Mucosa of descending colon (tissue), 3 donors: Measurements from ENCODE around the gene DLX1. TPM values are rescaled to one million over a fixed set of nuclear protein-coding genes. Genes with fewer than 3 reads are reported as not detected.

Source experiments
- ATAC-seq: fragments of 200-7000 bp; cut with Tn5 transposase; one replicate; pipeline ENCODE4 v1.9.1; 2020; ENCODE audit warnings: mild to moderate bottlenecking, moderate library complexity
- DNase-seq, 3 donors: peaks; one replicate each; pipeline ENCODE4 v3.0.0-alpha.2; 2020
- H3K36me3 ChIP-seq: fragments of 200-600 bp; one replicate; pipeline ENCODE4 v1.8.0; 2021; ENCODE audit warnings: low read depth, mild to moderate bottlenecking
- H3K4me1 ChIP-seq: fragments of 200-600 bp; one replicate; pipeline ENCODE4 v1.8.0; 2021; ENCODE audit warnings: low read depth, mild to moderate bottlenecking
- H3K4me3 ChIP-seq: fragments of 200-600 bp; one replicate; pipeline ENCODE4 v1.8.0; 2021; ENCODE audit warnings: mild to moderate bottlenecking
- H3K9me3 ChIP-seq: fragments of 200-600 bp; one replicate; pipeline ENCODE4 v1.8.0; 2021; ENCODE audit warnings: mild to moderate bottlenecking
- CTCF ChIP-seq: fragments of 200-600 bp; IDR thresholded peaks from one replicate; pipeline ENCODE4 v1.8.0; 2022; ENCODE audit warnings: antibody characterized with exemption, mild to moderate bottlenecking
- intact Hi-C, 2 donors: fragments of 100-400 bp; cut with DNase I in 1 of 2; cut with micrococcal nuclease in 1 of 2; formaldehyde crosslinking; loops; one replicate each; pipeline versions ENCODE4 v1.11.0 to v1.11.1; 2022; cut with DNase I, micrococcal nuclease
- total RNA-seq, 3 donors: library from RNA; stranded (reverse); fragmentation: NEBNext Ultra II Directional in 2 of 3; extraction: Animal tissue kit (Norgen Biotek cat#: 25700) in 2 of 3; gene quantifications; one replicate each; pipeline versions ENCODE4 v1.2.1 to v1.2.4, GENCODE V29; 2021 to 2023
- donor health status: DM: no; HTN: no; CAD: no; lungs with moderate emphysema.
- donor health status: DM: no; HTN: no; CAD: no.
- donor health status: DM: no; HTN: yes; CAD: no.

The DLX1 gene
- total RNA-seq, 3 donors from 2014 or later: 0.14 to 0.79 (median 0.58) TPM

- intact Hi-C loops: no loop called here
- Histone ChIP-seq H3K9me3 (no peaks in the 10 kb centered on the region), H3K36me3 (no peaks in the 10 kb centered on the region), H3K4me3 (no peak overlapping the region), H3K4me1 (peaks cover 25% of the 10 kb centered on the region)
- no peak for ATAC-seq
- no peak for TF ChIP-seq CTCF
- DNase-seq: no peak
Measured at GRCh38 chr2:172093416-172094293, 8.3 kb downstream of the DLX1 start.

- Histone ChIP-seq H3K9me3 (no peaks in the 10 kb centered on the region), H3K4me1 (peaks cover 32% of the 10 kb centered on the region), H3K4me3 (no peak overlapping the region), H3K36me3 (no peaks in the 10 kb centered on the region)
- intact Hi-C loops: no loop called here
- no peak for TF ChIP-seq CTCF
- ATAC-seq (peak; percentile 27), DNase-seq (peak in 1 of 3 donors; percentile 42)
Measured at GRCh38 chr2:172094294-172095145, 9.2 kb downstream of the DLX1 start.

GRCh38 chr2:172095146-172095904, 10.0 kb downstream of the DLX1 start:
- TF ChIP-seq CTCF: no peak
- intact Hi-C loops: no loop called here
- ATAC-seq (peak; percentile 72), DNase-seq (peak; percentile 71 to 72 (median 72))
- no peak overlapping the region for H3K4me3 ChIP-seq
- peaks cover 38% of the 10 kb centered on the region for H3K4me1 ChIP-seq
- H3K9me3 ChIP-seq: no peaks in the 10 kb centered on the region
- no peaks in the 10 kb centered on the region for H3K36me3 ChIP-seq

GRCh38 chr2:172095905-172096625, 10.8 kb downstream of the DLX1 start:
- intact Hi-C loops: no loop called here
- no peak for DNase-seq

More at GRCh38 chr2:172095905-172096625, 10.8 kb downstream of the DLX1 start:
- Histone ChIP-seq H3K9me3 (no peaks in the 10 kb centered on the region), H3K4me3 (no peak overlapping the region), H3K4me1 (peaks cover 45% of the 10 kb centered on the region), H3K36me3 (no peaks in the 10 kb centered on the region)
- no peak for TF ChIP-seq CTCF
- no peak for ATAC-seq
